Measurements from ENCODE around the gene HOXA1.

- TF ChIP-seq CTCF (IDR thresholded peaks at IDR 0.05) (no peak), ESRRA (IDR thresholded peaks at IDR 0.05; ENCODE audit: borderline replicate concordance, low read length) (no peak), EP300 (IDR thresholded peaks at IDR 0.05) (no peak), JUN (IDR thresholded peaks at IDR 0.05) (no peak), MAFK (IDR thresholded peaks at IDR 0.05; ENCODE audit: partially characterized antibody) (no peak)
Observed at GRCh38 chr7:27124096-27124901, 28.5 kb upstream of the HOXA1 start.
